HG03342 (cell line): ENCODE measurements around the gene MAN1A2.

Experiments used
- ATAC-seq: cut with Tn5 transposase; IDR thresholded peaks from one replicate; pipeline ENCODE4 v1.9.1; 2021; ENCODE audit warnings: mild to moderate bottlenecking, moderate library complexity; ENCODE audit not compliant: unreplicated experiment

Gene MAN1A2

GRCh38 chr1:117573386-117574023 lies 206.3 kb downstream of the MAN1A2 start:
- ATAC-seq, result no peak

- ATAC-seq, result no peak
Observed at GRCh38 chr1:117574161-117574835, 207.0 kb downstream of the MAN1A2 start.

GRCh38 chr1:117575586-117576225 lies 208.5 kb downstream of the MAN1A2 start:
- ATAC-seq, result no peak

- ATAC-seq, result no peak
Observed at GRCh38 chr1:117576236-117576635, 209.0 kb downstream of the MAN1A2 start.

GRCh38 chr1:117577191-117577885 lies 210.1 kb downstream of the MAN1A2 start:
- ATAC-seq, result no peak

GRCh38 chr1:117578466-117578865 lies 211.2 kb downstream of the MAN1A2 start:
- ATAC-seq, result no peak
